Measurements from ENCODE around the gene TPRN.

Gene TPRN

DNA sequence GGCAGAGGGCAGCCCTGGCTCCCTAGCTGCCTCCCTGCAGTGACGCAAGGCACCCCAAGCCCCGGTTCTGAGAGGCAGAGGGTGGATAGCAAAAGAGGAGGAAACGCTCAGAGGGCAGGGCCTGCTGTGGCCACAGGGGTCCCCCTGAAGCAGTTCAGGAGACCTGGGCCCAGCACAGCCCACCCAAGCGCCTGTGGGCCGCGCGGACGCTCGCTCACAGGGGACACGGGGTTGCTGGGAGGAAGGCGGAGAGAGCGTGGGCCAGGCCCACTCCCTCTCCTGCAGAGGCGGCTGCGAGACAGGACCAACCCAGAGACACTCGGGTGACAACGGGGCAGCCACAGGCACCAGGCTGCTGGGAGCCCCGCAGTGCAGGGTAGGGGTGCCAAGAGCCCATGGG lies 20.8 kb downstream of the TPRN start:
- DNase-seq, result no peak
- peaks cover 20% of the 10 kb centered on the region for H3K4me1 Mint-ChIP-seq
- H3K27me3 Mint-ChIP-seq, result peaks cover 9% of the 10 kb centered on the region
- no peak for ATAC-seq
- H3K27ac Mint-ChIP-seq, result peak overlapping the region in 1 of 2 donors; percentile 50
- no peaks in the 10 kb centered on the region for H3K9me3 Mint-ChIP-seq
- H3K4me3 Mint-ChIP-seq, result no peak overlapping the region

DNA sequence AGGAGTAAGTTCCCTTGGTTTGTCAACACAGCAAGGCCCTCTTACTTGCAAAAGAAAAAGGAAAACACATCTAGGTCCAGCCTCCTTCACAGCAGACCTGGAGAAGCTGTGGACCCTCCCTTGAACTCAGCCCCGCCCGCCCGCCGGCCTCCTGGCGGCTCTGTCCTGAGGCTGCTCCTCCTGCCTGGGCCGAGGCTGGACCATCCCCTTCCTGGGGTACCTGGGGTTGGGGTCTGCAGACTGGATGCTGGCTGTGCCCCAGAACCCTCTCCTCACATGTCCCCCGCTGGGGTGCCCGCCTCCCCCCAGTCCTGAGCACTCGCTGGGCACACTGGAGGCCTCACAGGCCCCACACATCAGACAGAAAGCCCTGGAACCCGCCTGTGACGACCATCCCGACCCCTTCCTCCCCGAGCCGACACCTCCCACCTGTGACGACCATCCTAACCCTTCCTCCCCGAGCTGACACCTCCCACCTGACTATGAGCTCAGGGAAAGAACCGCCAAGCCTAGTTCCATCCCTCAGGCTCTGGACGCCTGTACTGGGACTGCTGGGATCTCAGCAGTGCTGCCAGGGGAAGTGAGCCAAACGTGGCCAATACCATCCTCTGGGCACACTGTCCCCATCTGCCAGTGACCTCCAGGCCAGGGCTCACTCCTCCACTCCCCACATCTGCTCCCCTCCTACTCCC lies 21.5 kb downstream of the TPRN start:
- H3K4me1 Mint-ChIP-seq, result peaks cover 20% of the 10 kb centered on the region
- no peak for ATAC-seq
- H3K27me3 Mint-ChIP-seq, result peaks cover 9% of the 10 kb centered on the region
- H3K27ac Mint-ChIP-seq, result peak overlapping the region in 1 of 2 donors; percentile 42
- no peak for DNase-seq
- H3K4me3 Mint-ChIP-seq, result no peak overlapping the region
- H3K9me3 Mint-ChIP-seq, result no peaks in the 10 kb centered on the region

DNA sequence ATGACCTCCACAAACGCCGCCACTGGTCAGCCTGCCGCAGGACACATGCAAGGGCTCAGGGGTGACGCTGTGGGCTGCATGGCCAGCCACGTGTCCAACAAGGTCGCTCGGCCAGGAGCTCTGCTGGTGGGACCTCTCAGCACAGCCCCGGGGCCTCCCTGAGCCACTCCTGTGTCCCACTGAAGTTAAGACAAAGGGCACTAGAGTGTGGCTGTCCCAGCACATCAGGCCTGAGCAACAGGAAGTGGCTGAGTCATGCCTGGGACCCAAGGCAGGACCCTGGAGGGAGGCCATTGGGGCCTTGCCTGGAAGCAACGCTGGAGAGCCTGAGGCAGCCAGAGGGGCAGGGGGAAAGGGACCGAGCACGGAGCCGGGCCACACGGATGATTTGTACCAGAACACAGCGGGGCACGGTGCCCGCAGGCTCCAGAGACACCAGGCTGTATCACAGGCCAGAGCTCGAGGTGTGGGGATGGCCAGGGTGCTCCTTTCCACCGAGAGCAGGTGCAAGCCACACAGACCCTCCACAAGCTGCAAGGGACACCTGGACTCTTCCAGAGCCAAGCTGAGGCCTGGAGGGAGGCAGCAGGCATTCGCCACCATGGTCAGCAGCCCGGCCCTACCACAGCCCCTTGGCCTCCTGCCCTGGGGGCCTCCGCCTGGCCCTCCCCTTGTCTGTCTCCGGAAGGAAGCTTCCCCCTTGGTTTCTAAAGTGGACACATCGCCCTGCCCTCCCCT lies 22.2 kb downstream of the TPRN start:
- H3K9me3 Mint-ChIP-seq, result no peaks in the 10 kb centered on the region
- ATAC-seq (no peak), DNase-seq (no peak)
- no peak overlapping the region for H3K4me3 Mint-ChIP-seq
- H3K4me1 Mint-ChIP-seq, result peaks cover 22% of the 10 kb centered on the region
- peak overlapping the region in 1 of 2 donors; percentile 78 for H3K27ac Mint-ChIP-seq
- peaks cover 16% of the 10 kb centered on the region for H3K27me3 Mint-ChIP-seq

DNA sequence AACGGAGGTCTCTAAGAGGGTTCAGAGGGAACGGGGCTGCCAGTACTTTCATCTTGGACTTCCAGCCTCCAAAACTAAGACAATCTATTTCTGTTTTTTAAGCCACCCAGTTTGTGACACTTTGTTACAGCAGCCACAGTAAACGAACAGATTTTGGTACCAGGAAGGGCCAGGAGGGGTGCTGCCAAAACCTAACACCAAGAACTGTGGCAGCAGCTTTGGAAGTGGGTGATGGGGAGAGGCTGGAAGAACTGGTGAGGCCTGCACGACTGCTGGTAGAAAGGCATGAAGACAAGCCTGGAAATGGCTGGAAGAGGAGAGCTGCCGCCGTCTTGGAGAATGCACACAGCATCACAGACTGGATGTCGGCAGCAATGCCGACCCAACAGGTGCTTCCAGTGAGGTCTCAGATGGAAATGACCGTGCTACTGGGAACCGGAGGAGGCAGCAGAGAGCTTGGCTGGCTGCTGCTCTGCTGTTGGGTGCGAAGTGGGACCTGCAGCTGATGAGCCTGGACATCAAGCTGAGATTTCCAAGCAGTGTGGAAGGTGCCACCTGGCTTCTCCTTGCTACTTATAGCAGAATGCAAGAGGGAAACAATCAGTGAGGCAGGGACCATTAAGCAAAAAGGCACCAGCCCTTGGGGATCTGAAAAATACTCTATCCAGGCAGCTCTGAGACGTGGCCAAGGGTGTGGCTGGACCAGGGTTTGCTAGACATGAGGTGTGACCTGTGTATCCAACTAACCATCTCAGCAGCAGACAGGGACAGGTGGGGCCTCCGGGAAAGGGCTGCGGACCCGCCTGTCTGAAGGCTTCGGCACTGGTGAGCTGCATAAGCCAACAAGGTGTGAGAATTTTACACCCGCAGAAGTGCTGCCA lies 24.0 kb downstream of the TPRN start:
- ATAC-seq (peak; percentile 29), DNase-seq (no peak)
- peaks cover 26% of the 10 kb centered on the region for H3K4me1 Mint-ChIP-seq
- no peaks in the 10 kb centered on the region for H3K9me3 Mint-ChIP-seq
- no peak overlapping the region for H3K27ac Mint-ChIP-seq
- H3K4me3 Mint-ChIP-seq, result no peak overlapping the region
- peaks cover 34% of the 10 kb centered on the region for H3K27me3 Mint-ChIP-seq

DNA sequence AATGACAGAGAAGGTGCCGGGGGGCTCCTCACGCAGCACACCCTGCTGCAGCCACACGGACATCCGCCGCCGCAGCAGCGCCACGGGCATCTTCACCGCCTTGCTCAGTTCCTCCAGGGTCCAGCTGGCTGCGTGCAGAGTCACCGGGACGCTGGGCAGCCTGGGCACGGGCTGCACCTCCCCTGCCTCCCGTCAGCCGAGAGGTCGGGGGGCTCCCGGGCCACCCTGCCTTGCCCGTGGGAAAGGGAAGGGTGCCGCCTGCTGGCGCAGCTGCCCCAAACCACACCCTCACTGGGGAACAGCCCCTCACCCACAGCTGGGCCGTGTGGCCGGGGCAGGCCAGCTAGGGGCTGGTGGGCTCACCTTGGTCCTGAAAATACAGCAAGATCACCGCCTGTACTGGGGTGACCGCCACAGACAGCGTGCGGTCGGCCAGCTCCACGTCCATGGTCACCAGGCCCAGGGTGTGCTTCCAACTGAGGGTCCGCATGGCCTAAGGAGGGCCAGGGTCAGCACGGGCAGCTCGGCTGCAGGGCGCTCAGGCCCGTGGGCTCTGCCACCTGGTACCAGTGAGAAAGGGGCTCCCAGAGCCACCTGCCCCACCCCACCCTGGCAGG lies 25.1 kb downstream of the TPRN start:
- ATAC-seq, result no peak
- Mint-ChIP-seq H3K4me3 (no peak overlapping the region), H3K27me3 (peaks cover 45% of the 10 kb centered on the region), H3K27ac (no peak overlapping the region), H3K9me3 (no peaks in the 10 kb centered on the region), H3K4me1 (peaks cover 26% of the 10 kb centered on the region)
- DNase-seq, result no peak

DNA sequence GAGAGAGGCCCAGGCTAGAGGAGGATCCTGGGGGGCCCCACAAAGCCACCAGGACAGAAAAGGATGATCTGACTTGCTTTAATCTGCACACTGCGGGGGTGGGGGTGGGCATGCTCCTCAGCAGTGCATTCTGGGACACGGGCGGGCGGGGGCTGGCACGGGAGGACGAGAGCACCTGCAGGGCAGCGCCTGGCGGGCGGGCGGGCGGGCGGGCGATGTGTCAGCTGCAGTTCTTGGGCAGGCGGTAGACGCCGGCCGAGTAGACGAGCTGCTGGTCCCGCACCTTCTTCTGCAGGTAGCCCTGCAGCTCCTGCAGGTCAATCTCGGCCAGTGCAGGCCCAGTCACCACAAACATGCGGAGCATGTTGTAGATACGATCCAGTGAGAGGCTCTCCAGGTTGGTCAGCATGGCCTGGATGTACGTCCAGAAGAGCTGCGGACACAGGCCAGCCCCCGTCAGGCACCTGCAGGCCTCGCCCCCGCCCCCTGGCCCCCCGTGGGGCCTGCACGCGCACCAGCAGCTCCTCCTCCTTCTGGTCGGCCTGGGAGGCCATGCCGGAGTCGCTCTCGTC lies 25.7 kb downstream of the TPRN start:
- no peaks in the 10 kb centered on the region for H3K9me3 Mint-ChIP-seq
- H3K4me3 Mint-ChIP-seq, result no peak overlapping the region
- DNase-seq (no peak), ATAC-seq (peak; percentile 31)
- peaks cover 51% of the 10 kb centered on the region for H3K27me3 Mint-ChIP-seq
- H3K4me1 Mint-ChIP-seq, result peaks cover 26% of the 10 kb centered on the region
- H3K27ac Mint-ChIP-seq, result no peak overlapping the region

DNA sequence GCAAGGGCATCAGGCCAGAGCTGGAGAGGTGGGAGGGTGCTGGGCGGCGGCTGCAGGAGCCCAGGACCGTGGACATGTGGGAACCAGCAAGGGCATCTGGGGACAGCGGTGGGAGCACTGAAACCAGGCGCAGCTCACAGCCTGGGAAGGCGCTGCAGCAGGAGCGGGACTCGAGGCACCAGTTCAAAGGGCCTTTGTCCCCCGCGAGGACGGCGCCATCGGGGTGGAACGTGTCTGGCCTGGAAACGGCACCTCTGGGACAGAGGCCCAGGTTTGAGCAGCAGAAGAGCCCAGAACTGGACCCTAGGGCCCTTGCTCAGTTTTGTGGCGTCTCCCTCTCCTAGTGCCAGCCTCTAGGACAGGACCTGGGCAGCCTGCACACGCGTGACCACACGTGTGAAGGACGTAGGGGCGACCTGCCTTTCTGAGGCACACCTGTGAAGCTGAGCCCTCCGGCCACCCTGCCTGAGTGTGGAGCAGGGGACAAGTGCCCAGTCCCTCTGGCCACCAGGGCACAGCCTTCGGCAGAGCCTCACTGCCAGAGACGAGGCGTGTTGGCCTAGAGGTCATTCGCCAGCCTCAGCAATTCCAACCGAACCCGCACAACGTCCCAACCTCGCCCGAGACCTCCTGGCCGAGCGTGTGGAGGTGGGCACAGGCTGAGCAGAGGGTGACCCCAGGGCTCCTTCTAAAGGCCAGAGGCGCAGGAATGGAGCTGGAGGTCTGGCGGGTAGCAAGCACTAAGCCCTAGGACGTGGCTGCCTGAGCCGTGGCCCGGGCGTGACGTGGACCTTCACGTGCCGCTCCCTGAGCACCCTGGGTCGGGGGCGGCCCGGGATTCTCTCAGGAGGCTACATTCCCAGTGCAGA lies 26.5 kb downstream of the TPRN start:
- Mint-ChIP-seq H3K9me3 (no peaks in the 10 kb centered on the region), H3K4me1 (peaks cover 28% of the 10 kb centered on the region), H3K27ac (no peak overlapping the region), H3K4me3 (no peak overlapping the region), H3K27me3 (peaks cover 56% of the 10 kb centered on the region)
- DNase-seq (no peak), ATAC-seq (no peak)

DNA sequence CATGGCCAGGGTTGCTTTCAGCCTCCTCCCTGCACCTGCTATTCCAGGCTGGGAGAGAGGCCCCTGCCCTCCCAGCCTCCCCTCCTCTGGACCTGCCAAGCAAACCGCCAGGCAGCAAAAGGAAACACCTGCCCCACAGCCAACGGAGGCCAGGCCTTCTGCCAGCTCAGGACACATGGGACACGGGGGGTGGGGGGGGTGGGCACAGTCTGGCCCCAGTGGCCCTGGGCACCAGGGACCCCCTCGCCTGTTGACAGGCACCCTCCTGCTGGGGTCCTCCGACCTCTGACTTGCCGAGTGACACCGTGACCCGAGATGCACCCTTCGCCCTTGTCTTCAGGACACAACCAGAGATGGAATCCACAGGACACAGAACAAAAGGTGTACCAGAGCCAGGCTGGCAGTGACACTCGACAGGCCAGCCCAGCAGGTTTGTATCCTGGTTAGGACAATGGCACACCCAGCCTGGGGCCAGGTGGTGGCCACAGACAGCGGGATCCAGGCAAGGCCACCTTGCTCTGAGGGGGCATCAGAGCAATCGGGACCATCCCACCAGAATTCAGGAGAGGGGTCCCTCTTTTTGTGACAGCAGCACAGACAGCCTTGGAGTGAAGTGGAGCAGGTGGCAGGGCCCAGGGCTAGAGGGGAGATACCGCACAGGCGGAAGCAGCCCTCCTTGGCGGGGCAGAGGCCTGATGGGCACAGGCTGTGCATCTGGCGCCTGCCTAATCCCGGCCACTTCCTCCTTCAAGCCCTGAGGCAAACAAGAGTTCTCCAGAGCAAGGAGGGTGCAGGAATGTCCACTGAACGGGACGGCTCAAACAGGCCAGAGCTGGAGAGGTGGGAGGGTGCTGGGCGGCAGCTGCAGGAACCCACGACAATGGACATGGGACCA lies 27.4 kb downstream of the TPRN start:
- no peaks in the 10 kb centered on the region for H3K9me3 Mint-ChIP-seq
- no peak overlapping the region for H3K4me3 Mint-ChIP-seq
- peaks cover 64% of the 10 kb centered on the region for H3K27me3 Mint-ChIP-seq
- H3K27ac Mint-ChIP-seq, result no peak overlapping the region
- H3K4me1 Mint-ChIP-seq, result peaks cover 34% of the 10 kb centered on the region
- DNase-seq (no peak), ATAC-seq (no peak)

DNA sequence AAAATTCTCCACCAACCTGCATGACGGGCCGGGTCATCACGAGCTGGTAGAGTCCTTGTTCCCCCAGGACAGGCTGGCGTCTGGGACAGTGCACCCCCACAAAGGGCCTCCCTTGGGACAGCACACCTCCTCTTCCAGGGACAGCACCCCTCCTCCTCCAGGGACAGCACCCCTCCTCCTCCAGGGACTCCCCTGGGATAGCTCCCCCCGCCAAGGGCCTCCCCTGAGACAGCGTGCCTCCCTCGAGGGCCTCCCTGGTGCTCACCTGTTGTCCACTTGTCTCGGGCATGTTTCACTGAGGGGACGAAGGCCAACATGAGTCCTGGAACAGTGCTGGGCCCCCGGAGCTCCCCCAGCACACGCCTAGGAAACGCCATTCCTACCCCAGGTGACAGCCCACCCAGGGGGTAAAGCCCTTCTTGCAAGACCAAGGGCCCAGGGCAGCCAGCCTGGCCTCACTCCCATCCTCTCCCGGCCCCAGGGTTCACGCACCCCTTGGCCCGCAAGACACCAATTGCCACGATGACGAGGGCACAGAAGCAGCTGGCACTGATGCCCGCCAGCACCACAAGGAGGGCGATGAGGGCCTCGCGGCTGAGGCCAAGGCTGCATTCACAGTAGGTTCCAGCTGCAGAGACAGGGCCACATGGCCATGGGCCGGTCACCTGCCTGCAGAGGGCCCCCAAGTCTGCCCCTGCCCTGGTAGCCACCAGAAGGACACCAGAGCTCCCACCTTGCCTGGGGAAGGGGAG lies 29.2 kb downstream of the TPRN start:
- Mint-ChIP-seq H3K4me3 (no peak overlapping the region), H3K27me3 (peaks cover 72% of the 10 kb centered on the region)

DNA sequence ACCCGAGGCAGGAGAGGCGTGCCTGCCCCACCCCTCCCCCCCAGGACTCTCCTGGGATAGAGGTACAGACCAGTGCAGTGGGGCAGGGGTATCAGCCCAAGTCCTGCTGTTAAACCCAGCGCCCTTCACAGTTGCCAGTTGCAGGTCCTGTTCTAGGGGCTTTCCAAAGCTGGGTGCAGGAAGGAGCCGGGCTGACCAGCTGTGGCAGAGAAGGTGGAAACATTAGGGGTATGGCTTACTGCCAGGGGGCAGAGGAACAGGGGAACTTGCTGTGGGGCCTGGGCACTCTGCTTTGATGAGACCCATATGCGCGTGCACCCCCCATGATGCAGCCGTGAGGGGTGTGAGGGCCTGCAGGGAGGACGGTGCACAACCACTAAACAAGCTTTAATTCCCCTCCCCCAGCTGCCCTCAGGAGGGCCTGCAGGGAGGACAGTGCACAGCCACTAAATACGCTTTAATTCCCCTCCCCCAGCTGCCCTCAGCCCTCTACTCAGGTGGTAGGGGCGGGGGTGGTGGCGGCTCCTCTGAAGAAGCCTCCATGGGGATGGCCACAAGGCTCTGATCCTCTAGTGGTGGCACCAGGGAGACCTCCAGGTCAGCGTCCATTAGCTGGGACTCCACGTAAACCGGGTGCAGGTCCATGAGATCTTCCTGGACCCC lies 29.9 kb downstream of the TPRN start:
- H3K4me3 Mint-ChIP-seq, result no peak overlapping the region
- no peak overlapping the region for H3K27ac Mint-ChIP-seq

More for the DNA sequence above, 29.2 kb downstream of the TPRN start:
- H3K9me3 Mint-ChIP-seq, result no peaks in the 10 kb centered on the region
- no peak overlapping the region for H3K27ac Mint-ChIP-seq
- H3K4me1 Mint-ChIP-seq, result peaks cover 34% of the 10 kb centered on the region
- DNase-seq (no peak), ATAC-seq (no peak)

DNA sequence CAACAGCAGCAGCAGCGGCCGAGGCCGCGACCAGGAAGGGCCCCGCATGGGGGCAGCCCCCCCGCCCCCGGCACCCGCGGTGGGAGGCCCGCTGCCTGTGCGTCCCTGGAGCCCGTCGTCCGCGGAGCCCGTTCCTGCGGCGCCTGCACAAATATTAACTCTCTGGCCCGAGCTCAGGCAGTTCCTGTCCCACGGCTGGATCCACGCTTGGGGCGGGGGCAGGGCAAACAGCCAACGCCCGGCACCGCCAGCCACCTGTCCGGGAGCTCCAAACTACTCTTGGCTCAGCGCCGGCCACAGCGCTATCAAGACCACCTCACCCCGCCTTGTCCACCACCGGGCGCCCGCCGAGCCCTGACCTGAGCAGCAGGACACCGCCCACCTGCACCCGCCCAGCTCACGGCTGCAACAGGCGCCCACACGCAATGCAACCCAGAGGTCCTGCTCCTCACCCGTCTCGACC lies 30.6 kb downstream of the TPRN start, which contains the start of gene LRRC26:
TSS of gene LRRC26 (minus strand) at position 156 of the 463 bp plus-strand sequence. CDS start at position 48, 108 bp downstream.
- Mint-ChIP-seq H3K4me1 (peaks cover 25% of the 10 kb centered on the region), H3K27ac (no peak within 1 kb of the TSS), H3K9me3 (no peaks in the 10 kb centered on the region), H3K4me3 (peak within 1 kb of the TSS; percentile 72 to 77), H3K27me3 (peaks cover 77% of the 10 kb centered on the region)
- ATAC-seq, result no peak
- DNase-seq, result no peak

More for the DNA sequence above, 29.9 kb downstream of the TPRN start:
- no peaks in the 10 kb centered on the region for H3K9me3 Mint-ChIP-seq
- no peak for ATAC-seq
- peaks cover 76% of the 10 kb centered on the region for H3K27me3 Mint-ChIP-seq
- peaks cover 32% of the 10 kb centered on the region for H3K4me1 Mint-ChIP-seq
- DNase-seq, result no peak

Data from stimulated activated naive CD8-positive, alpha-beta T cell treated with anti-CD3 and anti-CD28 coated beads, Interleukin-15, amount 100 ng/mL, for 72 hours (primary cell).